EH (cell line): ENCODE results near the gene SEMA3C.

Experiments used
- DNase-seq: peaks from one replicate; pipeline ENCODE4 v3.0.0-alpha.2; 2015; ENCODE audit warnings: low read depth

SEMA3C gene

GRCh38 chr7:80848841-80849240, 70.0 kb downstream of the SEMA3C start:
- no peak for DNase-seq

GRCh38 chr7:80847895-80848294, 71.0 kb downstream of the SEMA3C start:
- no peak for DNase-seq

DNA sequence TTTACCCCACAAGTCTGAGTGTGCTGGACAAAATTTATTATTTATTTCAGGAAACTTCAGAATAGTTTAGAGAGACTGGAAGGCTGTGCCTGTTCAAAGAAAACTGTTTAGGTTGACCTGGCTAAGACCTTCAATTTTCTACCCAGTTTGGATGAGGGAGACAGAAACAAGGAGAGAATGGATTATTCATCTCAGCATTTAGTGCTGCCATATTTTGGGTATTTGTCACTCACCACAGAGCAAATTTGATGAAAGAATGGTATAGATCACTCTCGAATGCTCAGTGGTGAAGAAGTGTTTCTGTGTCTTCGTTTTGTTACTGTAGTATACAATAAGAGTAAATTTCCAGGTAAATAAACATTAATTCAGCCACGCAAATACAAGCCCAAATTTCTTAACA, 71.8 kb downstream of the SEMA3C start:
- no peak for DNase-seq

- no peak for DNase-seq
These were observed 73.9 kb downstream of the SEMA3C start for GRCh38 chr7:80844916-80845315.

GRCh38 chr7:80843018-80843677, 75.7 kb downstream of the SEMA3C start:
- DNase-seq, result no peak

- DNase-seq, result no peak
These were observed 76.6 kb downstream of the SEMA3C start for GRCh38 chr7:80842022-80842790.

GRCh38 chr7:80841423-80841955, 77.4 kb downstream of the SEMA3C start:
- no peak for DNase-seq

DNA sequence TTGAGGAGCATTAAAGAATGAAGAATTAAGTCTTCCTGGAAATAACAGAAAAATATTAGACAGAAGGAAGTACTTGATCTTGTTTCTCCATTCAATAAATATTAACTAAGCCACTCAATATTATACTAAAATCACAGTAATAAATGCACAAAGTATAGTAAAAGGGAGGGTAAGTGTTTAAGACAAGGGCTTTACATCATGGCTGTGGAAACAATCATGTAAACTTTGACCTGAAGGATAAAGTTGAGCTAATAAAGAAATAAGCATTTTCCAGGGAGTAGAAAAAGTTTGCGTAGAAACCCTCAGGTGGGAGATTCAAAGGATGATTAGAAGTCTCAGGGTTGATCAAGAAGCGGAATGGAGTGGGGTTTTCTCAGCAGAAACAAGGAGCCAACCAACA, 78.2 kb downstream of the SEMA3C start:
- DNase-seq, result no peak

DNA sequence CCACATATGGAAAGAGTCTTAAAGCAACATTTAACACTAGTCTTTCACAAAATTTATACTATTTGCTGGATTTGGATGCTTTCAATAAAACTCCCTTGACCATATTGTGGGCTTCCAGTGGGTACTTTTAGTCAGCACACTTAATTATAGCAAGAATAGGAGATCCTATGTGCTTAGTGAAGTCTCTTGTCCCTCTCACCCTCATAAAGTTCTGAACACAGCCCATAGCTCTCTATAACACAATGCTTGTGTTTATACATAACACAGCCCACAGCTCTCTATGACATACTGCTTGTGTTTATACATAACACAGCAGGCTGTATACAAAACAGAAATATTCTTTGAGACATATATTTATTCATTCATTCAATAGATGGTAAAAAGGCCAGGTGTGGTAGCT, 79.0 kb downstream of the SEMA3C start:
- no peak for DNase-seq

DNA sequence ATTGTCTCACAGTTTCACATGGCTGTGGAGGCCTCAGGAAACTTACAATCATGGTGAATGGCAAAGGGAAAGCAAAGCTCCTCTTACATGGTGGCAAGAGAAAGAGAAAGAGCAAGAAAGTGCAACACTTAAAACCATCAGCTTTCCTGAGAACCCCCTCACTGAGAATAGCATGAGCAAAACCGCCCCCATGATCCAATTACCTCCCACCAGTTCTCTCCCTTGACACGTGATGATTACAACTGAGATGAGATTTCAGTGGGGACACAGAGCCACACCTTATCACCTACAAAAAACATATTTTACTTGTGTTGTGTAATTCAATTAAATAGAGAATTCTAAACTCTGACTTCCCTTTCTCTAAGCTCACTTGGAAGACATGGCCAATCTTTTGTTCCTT, 80.2 kb downstream of the SEMA3C start:
- no peak for DNase-seq

- DNase-seq, result no peak
These were observed 81.5 kb downstream of the SEMA3C start for GRCh38 chr7:80837345-80837744.

GRCh38 chr7:80835251-80835650, 83.6 kb downstream of the SEMA3C start:
- no peak for DNase-seq

DNA sequence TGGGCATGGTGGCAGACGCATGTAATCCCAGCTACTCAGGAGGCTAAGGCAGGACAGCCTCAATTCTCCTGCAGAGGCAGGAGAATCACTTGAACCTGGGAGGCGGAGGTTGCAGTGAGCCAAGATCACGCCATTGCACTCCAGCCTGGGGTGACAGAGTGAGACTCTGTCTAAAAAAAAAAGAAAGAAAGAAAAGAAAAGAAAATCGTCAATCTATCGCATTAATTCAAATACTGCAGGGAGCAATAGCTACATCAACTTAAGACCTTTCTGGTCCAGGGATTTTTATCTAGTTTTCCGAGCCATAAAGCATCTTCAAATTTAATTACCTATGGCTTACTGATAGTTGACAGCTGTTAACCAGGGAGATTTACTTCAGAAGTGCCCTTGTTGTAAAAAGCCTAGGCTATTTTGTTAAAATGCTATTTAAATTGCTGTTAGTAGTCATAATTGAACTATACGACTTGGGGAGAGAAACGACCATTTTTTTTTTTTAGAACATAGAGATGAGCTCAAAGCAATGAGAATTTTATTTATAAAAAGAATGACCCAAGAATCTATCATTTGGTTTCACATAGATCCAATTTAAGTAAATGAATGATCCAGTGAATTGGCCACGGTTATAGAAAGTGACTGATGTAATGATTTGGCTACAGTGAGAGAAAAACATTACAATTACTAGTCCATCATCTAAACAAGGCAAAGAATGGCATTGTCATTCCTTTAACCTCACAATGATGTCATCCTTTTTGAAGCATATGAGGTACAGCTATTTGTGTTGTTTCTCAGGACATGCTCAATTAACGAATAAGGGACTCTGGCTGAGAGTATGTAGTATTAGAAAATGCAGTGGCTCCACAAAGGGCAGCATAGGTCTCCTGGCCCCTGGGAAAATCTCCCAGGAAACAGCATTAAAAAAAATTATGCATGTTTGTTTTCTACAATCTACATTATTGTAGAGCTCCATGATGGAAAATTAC, 85.3 kb downstream of the SEMA3C start:
- DNase-seq, result peak; percentile 73

- no peak for DNase-seq
These were observed 86.8 kb downstream of the SEMA3C start for GRCh38 chr7:80832006-80832405.

DNA sequence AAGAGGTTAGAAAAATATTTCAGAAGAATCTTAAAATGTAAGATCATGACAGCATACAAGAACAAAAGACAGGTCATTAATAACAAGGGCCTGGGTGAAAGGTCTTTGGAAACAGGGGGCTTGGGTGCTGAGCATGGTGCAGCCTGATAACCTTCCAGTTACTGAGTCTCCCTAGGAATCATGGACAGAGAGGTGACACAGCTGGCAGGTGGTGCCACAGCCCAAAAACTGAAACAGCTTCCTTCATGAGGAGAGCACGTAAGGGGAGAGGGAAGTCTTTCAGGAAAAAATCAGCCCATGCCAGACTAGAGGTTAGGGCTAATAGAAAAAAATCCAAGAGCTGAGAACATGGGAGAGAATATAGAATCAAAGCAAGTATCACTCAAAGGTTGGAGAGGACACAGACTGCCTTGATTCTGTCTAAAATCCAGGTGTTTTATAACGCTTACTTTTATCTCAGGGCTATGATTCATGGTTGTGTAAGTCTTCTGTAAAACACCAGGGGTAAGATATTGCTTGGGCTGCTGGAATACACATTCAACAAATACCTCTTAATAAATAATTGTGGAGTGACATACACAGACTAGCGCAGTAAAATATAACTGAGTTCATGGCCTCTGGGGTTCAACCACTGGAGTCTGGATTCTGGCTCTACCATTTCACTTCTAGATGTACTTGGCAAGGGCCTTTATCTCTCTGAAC, 88.1 kb downstream of the SEMA3C start:
- DNase-seq, result no peak

GRCh38 chr7:80830010-80830409, 88.8 kb downstream of the SEMA3C start:
- DNase-seq, result no peak

GRCh38 chr7:80829527-80829926, 89.3 kb downstream of the SEMA3C start:
- no peak for DNase-seq

GRCh38 chr7:80827239-80827633, 91.6 kb downstream of the SEMA3C start:
- DNase-seq, result peak; percentile 27

- DNase-seq, result peak; percentile 72
These were observed 92.2 kb downstream of the SEMA3C start for GRCh38 chr7:80826520-80827238.

- no peak for DNase-seq
These were observed 93.4 kb downstream of the SEMA3C start for GRCh38 chr7:80825499-80825898.

- DNase-seq, result no peak
These were observed 94.6 kb downstream of the SEMA3C start for GRCh38 chr7:80824253-80824652.
